Activated CD4-positive, alpha-beta T cell treated with anti-CD3 and anti-CD28 coated beads, Interleukin-2, amount 10 ng/mL, durations not matched to agents 24 days and 14 days (primary cell): ENCODE data around the gene IQCB1. TPM values are rescaled to one million over a fixed set of nuclear protein-coding genes. Genes with fewer than 3 reads are reported as not detected.
"Not testable (repeated sequence)": the region's sequence is repeated elsewhere in the genome, so short reads cannot be mapped to it uniquely, and the experiment has no call there.

Experiments
- DNase-seq: peaks from one replicate; pipeline ENCODE4 v3.0.0; 2022
- H3K27ac Mint-ChIP-seq: one replicate; pipeline ENCODE4 v1.8.0; 2022; ENCODE audit warnings: mild to moderate bottlenecking, mixed read lengths
- H3K27me3 Mint-ChIP-seq: one replicate; pipeline ENCODE4 v1.8.0; 2022; ENCODE audit warnings: mixed read lengths
- H3K36me3 Mint-ChIP-seq: one replicate; pipeline ENCODE4 v1.8.0; 2022; ENCODE audit warnings: low read depth, mild to moderate bottlenecking, mixed read lengths
- H3K4me1 Mint-ChIP-seq: one replicate; pipeline ENCODE4 v1.8.0; 2021; ENCODE audit warnings: mixed read lengths
- H3K4me3 Mint-ChIP-seq: one replicate; pipeline ENCODE4 v1.8.0; 2022; ENCODE audit warnings: mild to moderate bottlenecking, moderate library complexity, mixed read lengths
- H3K9me3 Mint-ChIP-seq: one replicate; pipeline ENCODE4 v1.8.0; 2021; ENCODE audit warnings: mixed read lengths
- intact Hi-C: fragments of 100-400 bp; cut with micrococcal nuclease; formaldehyde crosslinking; loops from one replicate; pipeline ENCODE4 v1.15.1; 2023
- total RNA-seq: library from RNA; stranded (reverse); gene quantifications from 2 replicates; pipeline ENCODE4 v1.2.3, GENCODE V29; 2022

IQCB1 gene
- total RNA-seq, 1 donor from 2014 or later = 49.1 TPM

- no peak overlapping the region for H3K4me3 Mint-ChIP-seq
- no peaks in the 10 kb centered on the region for H3K9me3 Mint-ChIP-seq
- intact Hi-C loops = no loop called here
- H3K27ac Mint-ChIP-seq = no peak overlapping the region
- H3K27me3 Mint-ChIP-seq = no peaks in the 10 kb centered on the region
- peaks cover 48% of the 10 kb centered on the region for H3K36me3 Mint-ChIP-seq
- no peak for DNase-seq
- H3K4me1 Mint-ChIP-seq = peaks cover 2% of the 10 kb centered on the region
Measured at GRCh38 chr3:121793078-121793477, 41.8 kb downstream of the IQCB1 start.

DNA sequence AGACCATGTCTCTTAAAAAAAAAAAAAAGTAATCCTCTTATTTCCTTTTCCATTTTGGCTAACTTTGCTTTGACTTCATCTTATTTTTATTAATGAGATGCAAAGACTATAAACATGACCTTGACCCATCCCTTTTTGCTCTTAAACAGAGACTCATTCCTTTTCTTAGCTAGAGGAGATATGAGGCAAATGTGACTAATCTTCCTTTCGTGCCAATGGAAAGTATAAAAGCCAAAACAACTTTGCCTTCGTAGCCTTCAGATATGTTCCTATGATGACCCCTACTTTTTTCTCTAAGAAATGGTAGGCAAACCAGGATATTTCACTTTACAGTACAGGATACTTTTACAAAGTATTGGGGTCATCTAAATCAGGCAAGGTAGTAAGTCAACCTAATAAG lies 48.4 kb downstream of the IQCB1 start:
- Mint-ChIP-seq H3K9me3 (no peaks in the 10 kb centered on the region), H3K36me3 (peaks cover 69% of the 10 kb centered on the region)

GRCh38 chr3:121782784-121783183 lies 52.1 kb downstream of the IQCB1 start:
- not testable (repeated sequence) for H3K9me3 Mint-ChIP-seq, H3K4me3 Mint-ChIP-seq
- peaks cover 74% of the 10 kb centered on the region for H3K36me3 Mint-ChIP-seq

More for the DNA sequence above, 48.4 kb downstream of the IQCB1 start:
- DNase-seq = no peak
- no peaks in the 10 kb centered on the region for H3K27me3 Mint-ChIP-seq
- no peak overlapping the region for H3K4me3 Mint-ChIP-seq
- intact Hi-C loops = no loop called here
- no peaks in the 10 kb centered on the region for H3K4me1 Mint-ChIP-seq
- H3K27ac Mint-ChIP-seq = no peak overlapping the region

GRCh38 chr3:121781611-121782010 lies 53.2 kb downstream of the IQCB1 start:
- H3K4me1 Mint-ChIP-seq = no peaks in the 10 kb centered on the region
- peaks cover 70% of the 10 kb centered on the region for H3K36me3 Mint-ChIP-seq

More at GRCh38 chr3:121782784-121783183, 52.1 kb downstream of the IQCB1 start:
- DNase-seq, H3K27ac Mint-ChIP-seq, H3K27me3 Mint-ChIP-seq, intact Hi-C loops, H3K4me1 Mint-ChIP-seq: not testable (repeated sequence)

GRCh38 chr3:121775095-121775494 lies 59.8 kb downstream of the IQCB1 start:
- H3K27ac Mint-ChIP-seq, H3K9me3 Mint-ChIP-seq: not testable (repeated sequence)

More at GRCh38 chr3:121781611-121782010, 53.2 kb downstream of the IQCB1 start:
- no peak for DNase-seq
- intact Hi-C loops = no loop called here
- Mint-ChIP-seq H3K4me3 (no peak overlapping the region), H3K9me3 (no peaks in the 10 kb centered on the region), H3K27ac (no peak overlapping the region), H3K27me3 (no peaks in the 10 kb centered on the region)

GRCh38 chr3:121769246-121769645 lies 65.6 kb downstream of the IQCB1 start:
- Mint-ChIP-seq H3K27ac (no peak overlapping the region), H3K27me3 (peaks cover 4% of the 10 kb centered on the region), H3K9me3 (no peaks in the 10 kb centered on the region), H3K36me3 (peaks cover 44% of the 10 kb centered on the region), H3K4me3 (no peak overlapping the region), H3K4me1 (no peaks in the 10 kb centered on the region)
- no peak for DNase-seq
- intact Hi-C loops = no loop called here

More at GRCh38 chr3:121775095-121775494, 59.8 kb downstream of the IQCB1 start:
- DNase-seq, intact Hi-C loops, H3K4me3 Mint-ChIP-seq, H3K4me1 Mint-ChIP-seq, H3K27me3 Mint-ChIP-seq: not testable (repeated sequence)
- peaks cover 71% of the 10 kb centered on the region for H3K36me3 Mint-ChIP-seq

GRCh38 chr3:121768452-121768851 lies 66.4 kb downstream of the IQCB1 start:
- intact Hi-C loops = no loop called here
- Mint-ChIP-seq H3K36me3 (peaks cover 38% of the 10 kb centered on the region), H3K4me1 (no peaks in the 10 kb centered on the region)

DNA sequence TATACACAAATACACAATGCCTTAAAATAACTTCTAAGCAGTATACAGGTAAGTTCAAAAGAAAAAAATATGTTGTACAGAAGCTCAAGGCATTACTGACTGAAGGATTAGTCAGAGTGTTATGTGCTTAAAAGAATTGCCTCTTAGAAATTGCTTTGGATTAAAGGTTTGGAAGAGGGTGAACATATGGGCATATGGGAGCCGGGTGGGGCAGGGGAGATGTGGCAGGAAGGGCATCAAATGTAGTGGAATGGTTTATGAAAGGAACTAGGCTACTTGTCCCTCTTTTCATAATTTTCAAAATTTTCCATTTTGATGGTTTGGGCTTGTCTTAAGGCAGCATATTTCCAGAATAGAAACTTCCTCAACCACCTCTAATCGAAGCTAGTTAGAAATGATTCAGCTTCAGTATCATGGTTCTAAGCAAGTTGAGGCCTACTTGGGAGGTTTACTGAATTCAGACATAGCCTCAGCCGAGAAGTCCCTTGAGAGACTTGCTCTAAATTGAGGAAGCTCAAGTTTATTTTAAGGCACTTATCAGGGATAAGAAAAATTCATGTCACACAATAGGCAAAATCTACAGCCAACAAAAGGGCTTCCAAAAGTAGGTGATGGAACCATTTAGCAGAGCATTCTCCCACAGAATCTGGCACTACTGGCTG lies 75.2 kb downstream of the IQCB1 start:
- H3K27me3 Mint-ChIP-seq = peaks cover 23% of the 10 kb centered on the region
- H3K4me1 Mint-ChIP-seq = peaks cover 3% of the 10 kb centered on the region
- no peaks in the 10 kb centered on the region for H3K9me3 Mint-ChIP-seq
- DNase-seq = no peak
- H3K27ac Mint-ChIP-seq = no peak overlapping the region
- H3K4me3 Mint-ChIP-seq = no peak overlapping the region
- H3K36me3 Mint-ChIP-seq = no peaks in the 10 kb centered on the region
- intact Hi-C loops = no loop called here

More at GRCh38 chr3:121768452-121768851, 66.4 kb downstream of the IQCB1 start:
- H3K4me3 Mint-ChIP-seq = no peak overlapping the region
- H3K27me3 Mint-ChIP-seq = peaks cover 5% of the 10 kb centered on the region
- no peak overlapping the region for H3K27ac Mint-ChIP-seq
- DNase-seq = no peak
- H3K9me3 Mint-ChIP-seq = no peaks in the 10 kb centered on the region

GRCh38 chr3:121758727-121759450 lies 76.0 kb downstream of the IQCB1 start:
- no peak overlapping the region for H3K27ac Mint-ChIP-seq
- peaks cover 3% of the 10 kb centered on the region for H3K4me1 Mint-ChIP-seq
- intact Hi-C loops = no loop called here
- DNase-seq = no peak
- no peaks in the 10 kb centered on the region for H3K36me3 Mint-ChIP-seq
- H3K9me3 Mint-ChIP-seq = no peaks in the 10 kb centered on the region
- H3K4me3 Mint-ChIP-seq = no peak overlapping the region
- peaks cover 23% of the 10 kb centered on the region for H3K27me3 Mint-ChIP-seq

GRCh38 chr3:121757812-121758545 lies 76.9 kb downstream of the IQCB1 start:
- Mint-ChIP-seq H3K4me1 (peaks cover 3% of the 10 kb centered on the region), H3K27me3 (peaks cover 25% of the 10 kb centered on the region), H3K9me3 (no peaks in the 10 kb centered on the region), H3K27ac (no peak overlapping the region), H3K4me3 (no peak overlapping the region), H3K36me3 (no peaks in the 10 kb centered on the region)
- intact Hi-C loops = no loop called here
- DNase-seq = no peak

- intact Hi-C loops = no loop called here
- DNase-seq = no peak
- peaks cover 3% of the 10 kb centered on the region for H3K4me1 Mint-ChIP-seq
- H3K27ac Mint-ChIP-seq = no peak overlapping the region
- no peaks in the 10 kb centered on the region for H3K9me3 Mint-ChIP-seq
- H3K27me3 Mint-ChIP-seq = peaks cover 28% of the 10 kb centered on the region
- H3K36me3 Mint-ChIP-seq = no peaks in the 10 kb centered on the region
- H3K4me3 Mint-ChIP-seq = no peak overlapping the region
Measured at GRCh38 chr3:121757087-121757811, 77.6 kb downstream of the IQCB1 start.

DNA sequence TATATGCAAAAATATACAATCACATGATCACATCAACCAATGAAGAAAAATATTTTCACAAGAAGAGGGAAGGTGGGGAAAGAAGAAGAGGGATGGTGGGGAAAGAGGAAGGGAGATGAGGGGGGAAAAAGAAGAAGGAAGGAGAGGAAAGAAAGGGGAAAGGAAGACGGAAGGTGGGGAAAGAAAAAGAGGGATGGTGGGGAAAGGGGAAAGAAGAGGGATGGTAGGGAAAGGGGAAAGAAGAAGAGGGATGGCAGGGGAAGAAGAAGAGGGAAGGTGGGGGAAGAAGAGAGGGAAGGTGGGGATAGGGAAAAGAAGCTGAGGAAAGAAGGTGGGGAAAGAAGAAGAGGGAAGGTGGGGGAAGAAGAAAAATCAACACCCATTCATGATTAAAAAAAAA lies 82.1 kb downstream of the IQCB1 start:
- peaks cover 7% of the 10 kb centered on the region for H3K4me1 Mint-ChIP-seq
- intact Hi-C loops = no loop called here
- no peaks in the 10 kb centered on the region for H3K36me3 Mint-ChIP-seq
- no peaks in the 10 kb centered on the region for H3K9me3 Mint-ChIP-seq
- peaks cover 28% of the 10 kb centered on the region for H3K27me3 Mint-ChIP-seq
- H3K4me3 Mint-ChIP-seq = no peak overlapping the region
- H3K27ac Mint-ChIP-seq = no peak overlapping the region
- no peak for DNase-seq

DNA sequence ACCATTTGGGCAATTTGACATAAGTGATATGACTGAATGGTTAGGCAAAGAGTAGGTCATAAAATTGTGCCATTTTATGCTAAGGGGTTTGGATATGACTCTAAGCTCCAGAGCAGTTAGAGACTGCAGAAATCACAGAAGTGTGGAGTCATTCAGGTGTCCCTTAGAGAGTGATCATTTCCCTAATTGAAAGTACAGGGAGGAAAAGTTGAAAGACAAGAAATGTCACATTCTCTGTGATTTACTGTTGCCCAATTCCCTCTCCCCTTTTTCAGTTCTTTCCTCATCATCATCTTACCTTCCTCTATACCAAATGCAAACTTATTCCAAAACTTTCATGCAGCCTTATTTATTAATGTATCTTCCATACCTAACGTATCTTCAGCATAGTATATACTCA lies 82.6 kb downstream of the IQCB1 start:
- Mint-ChIP-seq H3K36me3 (no peaks in the 10 kb centered on the region), H3K4me1 (peaks cover 6% of the 10 kb centered on the region), H3K9me3 (no peaks in the 10 kb centered on the region), H3K4me3 (no peak overlapping the region), H3K27ac (no peak overlapping the region), H3K27me3 (peaks cover 28% of the 10 kb centered on the region)
- intact Hi-C loops = no loop called here
- no peak for DNase-seq
